Activated CD8-positive, alpha-beta memory T cell treated with anti-CD3 and anti-CD28 coated beads for 24 hours (primary cell): ENCODE data around the gene ELOVL6.
"Not testable (repeated sequence)": the region's sequence is repeated elsewhere in the genome, so short reads cannot be mapped to it uniquely, and the experiment has no call there.

Source experiments
- DNase-seq: peaks from one replicate; pipeline ENCODE4 v3.0.0-alpha.2; 2020

Gene ELOVL6

GRCh38 chr4:110196206-110196870 lies 2.1 kb downstream of the ELOVL6 start:
- peak; percentile 86 for DNase-seq

GRCh38 chr4:110195561-110196205 lies 2.7 kb downstream of the ELOVL6 start:
- DNase-seq = peak; percentile 61

- DNase-seq = peak; percentile 75
Observed at GRCh38 chr4:110193822-110194761, 4.3 kb downstream of the ELOVL6 start.

DNA sequence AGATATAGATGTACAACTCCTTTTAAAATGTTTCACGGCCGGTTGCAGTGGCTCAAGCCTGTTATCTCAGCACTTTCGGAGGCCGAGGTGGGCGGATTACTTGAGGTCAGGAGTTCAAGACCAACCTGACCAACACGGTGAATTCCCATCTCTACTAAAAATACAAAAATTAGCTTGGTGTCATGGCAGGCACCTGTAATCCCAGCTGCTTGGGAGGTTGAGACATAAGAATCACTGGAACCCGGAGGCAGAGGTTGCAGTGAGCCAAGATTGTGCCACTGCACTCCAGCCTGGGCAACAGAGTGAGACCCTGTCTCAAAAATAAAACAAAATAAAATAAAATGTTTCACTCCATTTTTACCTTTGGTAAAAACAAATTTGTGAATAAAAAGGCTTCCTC lies 5.1 kb downstream of the ELOVL6 start:
- DNase-seq = not testable (repeated sequence)

- no peak for DNase-seq
Observed at GRCh38 chr4:110190249-110190648, 8.2 kb downstream of the ELOVL6 start.

GRCh38 chr4:110188113-110188512 lies 10.3 kb downstream of the ELOVL6 start:
- DNase-seq = no peak

DNA sequence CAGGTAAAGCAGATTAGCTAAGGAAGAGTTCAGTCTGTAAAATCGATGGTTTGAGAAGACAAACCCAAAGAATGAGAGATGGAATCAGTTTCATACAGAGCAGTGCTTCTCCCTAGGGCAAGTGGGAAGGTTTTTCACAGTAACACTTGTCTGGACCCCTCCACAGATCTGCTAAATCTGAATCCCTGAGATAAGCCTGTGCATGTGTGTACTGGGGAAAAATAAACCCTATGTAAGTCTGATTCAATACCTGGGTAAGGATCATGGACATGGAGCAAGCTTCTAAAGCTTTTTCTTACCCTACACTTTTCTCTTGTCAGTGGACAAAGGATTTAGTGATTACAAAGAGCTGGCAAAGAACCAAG lies 13.6 kb downstream of the ELOVL6 start:
- DNase-seq = no peak

- DNase-seq = no peak
Observed at GRCh38 chr4:110184140-110184790, 14.2 kb downstream of the ELOVL6 start.

DNA sequence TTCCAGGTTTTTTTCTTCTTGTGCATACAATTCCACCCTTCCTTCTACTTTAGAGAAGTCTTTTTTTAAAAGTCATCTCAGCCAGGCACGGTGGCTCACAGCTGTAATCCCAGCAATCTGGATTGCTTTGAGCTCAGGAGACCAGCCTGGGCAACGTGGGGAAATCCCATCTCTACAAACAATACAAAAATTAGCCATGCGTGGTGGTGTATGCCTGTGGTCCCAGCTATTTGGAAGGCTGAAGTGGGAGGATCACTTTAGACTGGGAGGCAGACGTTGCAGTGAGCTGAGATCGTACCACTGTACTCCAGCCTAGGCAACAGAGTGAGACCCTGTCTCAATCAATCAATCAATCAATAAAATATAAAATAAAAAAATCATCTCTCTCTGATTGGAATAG lies 14.8 kb downstream of the ELOVL6 start:
- no peak for DNase-seq

- no peak for DNase-seq
Observed at GRCh38 chr4:110183058-110183457, 15.4 kb downstream of the ELOVL6 start.

DNA sequence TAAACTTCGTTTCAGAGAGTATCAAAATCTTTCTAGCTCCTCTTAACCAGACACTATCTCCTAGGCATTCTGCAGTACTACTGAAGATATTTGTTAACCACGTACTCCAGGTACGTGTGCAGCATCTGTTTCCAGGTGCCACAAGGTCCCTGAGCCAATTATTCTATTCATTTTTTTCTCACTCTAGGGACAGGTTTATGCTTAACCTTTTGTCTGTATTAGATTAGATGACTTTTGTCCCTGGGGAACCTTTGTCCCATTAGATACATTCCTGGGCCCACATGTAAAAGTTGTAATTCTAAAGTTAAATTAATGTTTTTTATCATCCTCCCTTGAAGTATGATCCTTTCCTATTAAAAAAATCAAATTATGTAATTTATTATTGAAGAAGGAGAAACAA lies 16.5 kb downstream of the ELOVL6 start:
- DNase-seq = no peak

DNA sequence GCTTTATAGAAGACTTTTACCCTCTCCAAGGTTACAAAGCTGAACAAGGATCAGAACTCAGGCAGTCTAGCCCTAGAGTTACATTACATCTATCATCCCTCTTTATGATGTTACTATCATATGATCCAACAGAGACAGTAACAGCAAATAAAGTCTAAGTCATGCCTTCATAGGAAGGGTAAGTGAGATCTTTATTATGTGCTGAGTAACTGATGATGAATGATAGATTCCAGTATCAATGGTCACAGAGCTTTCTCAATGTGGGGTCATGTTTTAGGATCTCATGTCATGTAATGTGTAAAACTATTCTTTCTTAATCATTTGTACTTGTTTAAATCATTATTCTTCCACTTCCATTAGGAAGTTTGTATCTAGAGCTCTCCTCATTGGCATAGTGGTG lies 22.8 kb downstream of the ELOVL6 start:
- no peak for DNase-seq

- no peak for DNase-seq
Observed at GRCh38 chr4:110172972-110173371, 25.4 kb downstream of the ELOVL6 start.

GRCh38 chr4:110171971-110172370 lies 26.4 kb downstream of the ELOVL6 start:
- DNase-seq = no peak

DNA sequence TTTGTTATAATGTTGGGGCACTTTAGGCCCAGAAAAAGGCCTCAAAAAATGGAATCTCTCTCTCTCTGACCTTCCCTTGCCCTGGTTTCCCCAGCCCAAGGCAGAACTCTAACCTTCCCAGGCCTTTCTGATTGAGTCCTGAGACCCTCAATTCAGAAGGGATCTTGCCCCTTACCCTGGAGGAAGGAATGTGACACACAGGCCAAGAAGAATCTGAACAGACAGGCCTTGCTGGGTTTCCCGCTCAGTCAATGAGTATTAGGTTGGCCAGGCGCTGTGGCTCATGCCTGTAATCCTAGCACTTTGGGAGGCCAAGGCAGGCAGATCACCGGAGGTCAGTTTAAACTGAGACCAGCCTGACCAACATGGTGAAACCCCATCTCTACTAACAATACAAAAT lies 27.6 kb downstream of the ELOVL6 start:
- no peak for DNase-seq

- DNase-seq = peak; percentile 79
Observed at GRCh38 chr4:110165382-110166286, 32.8 kb downstream of the ELOVL6 start.

GRCh38 chr4:110164856-110165255 lies 33.6 kb downstream of the ELOVL6 start:
- no peak for DNase-seq

DNA sequence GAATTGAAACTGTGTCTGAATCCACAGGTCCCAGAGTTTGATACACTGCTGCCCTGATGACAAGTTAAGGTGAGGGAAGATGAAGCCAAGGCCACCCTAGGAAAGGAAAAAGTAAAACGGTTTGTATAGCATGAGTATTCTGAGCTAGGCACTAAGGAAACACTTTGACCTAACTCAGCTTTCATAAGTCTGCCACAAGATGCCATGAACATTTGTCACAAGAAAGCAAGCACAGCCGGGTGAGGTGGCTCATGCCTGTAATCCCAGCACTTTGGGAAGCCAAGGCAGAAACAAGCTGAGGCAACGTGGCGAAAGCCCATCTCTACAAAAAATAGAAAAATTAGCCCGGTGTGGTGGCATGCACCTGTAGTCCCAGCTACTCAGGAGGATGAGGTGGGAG lies 34.2 kb downstream of the ELOVL6 start:
- DNase-seq = no peak

- DNase-seq = no peak
Observed at GRCh38 chr4:110163327-110164069, 34.9 kb downstream of the ELOVL6 start.

DNA sequence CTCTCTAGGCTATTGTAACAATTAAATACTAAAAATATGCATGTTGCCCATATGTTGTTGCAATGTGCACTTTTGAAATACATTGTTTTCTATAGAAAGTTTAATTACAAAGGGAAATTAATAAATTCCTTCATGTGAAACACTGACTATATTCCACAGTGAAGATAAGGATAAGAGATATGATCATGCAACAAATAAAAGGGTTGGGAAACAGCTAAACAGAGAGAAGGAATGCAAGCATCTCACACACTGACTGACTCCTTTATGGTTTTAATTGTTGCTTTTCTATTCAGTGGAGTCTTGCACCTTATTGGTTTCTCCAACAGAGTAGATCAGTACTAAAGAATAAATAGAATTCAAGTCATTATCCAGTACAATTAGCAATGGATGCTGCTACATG lies 37.8 kb downstream of the ELOVL6 start:
- DNase-seq = no peak

GRCh38 chr4:110159541-110159940 lies 38.9 kb downstream of the ELOVL6 start:
- no peak for DNase-seq
